GM19397 (cell line): ENCODE data around the gene MT1M.
"Not testable (repeated sequence)": the region's sequence is repeated elsewhere in the genome, so short reads cannot be mapped to it uniquely, and the experiment has no call there.

Source experiments
- ATAC-seq: cut with Tn5 transposase; IDR thresholded peaks from one replicate; pipeline ENCODE4 v1.9.1; 2021; ENCODE audit warnings: mild to moderate bottlenecking, moderate library complexity; ENCODE audit not compliant: unreplicated experiment

Gene MT1M

DNA sequence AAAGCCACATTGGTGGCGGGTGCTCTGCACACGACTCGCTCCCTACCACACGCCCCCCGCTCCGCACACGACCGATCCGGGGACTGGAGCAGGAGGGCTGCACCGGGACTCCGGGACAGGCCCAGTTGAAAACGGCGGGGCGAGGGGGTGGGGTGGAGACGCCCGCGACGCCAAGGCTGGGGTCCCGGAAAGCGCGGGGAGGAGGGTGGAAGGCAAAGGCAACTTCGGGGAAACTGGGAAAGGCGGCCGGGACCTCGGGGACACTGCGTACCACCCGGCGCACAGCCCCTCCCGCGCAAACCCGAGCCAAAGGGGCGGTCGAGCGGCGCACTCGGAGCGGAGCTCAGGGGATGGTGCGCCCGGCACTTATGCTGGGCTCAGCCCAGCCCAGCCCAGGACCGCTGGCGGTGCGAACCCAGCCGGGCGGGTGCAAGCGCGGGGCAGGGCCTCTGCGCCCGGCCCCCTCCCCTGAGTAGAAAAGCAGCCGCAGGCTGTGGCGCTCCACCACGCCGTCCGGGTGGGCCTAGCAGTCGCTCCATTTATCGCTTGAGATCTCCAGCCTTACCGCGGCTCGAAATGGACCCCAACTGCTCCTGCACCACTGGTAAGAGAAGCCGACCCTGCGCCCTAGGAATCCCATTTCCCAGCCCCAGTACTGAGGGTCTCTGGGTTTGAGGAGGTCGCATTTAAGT lies at the start of gene MT1M:
TSS of gene MT1M (plus strand) at position 504 of the 692 bp plus-strand sequence. CDS start at position 577, 73 bp downstream.
- no peak for ATAC-seq

DNA sequence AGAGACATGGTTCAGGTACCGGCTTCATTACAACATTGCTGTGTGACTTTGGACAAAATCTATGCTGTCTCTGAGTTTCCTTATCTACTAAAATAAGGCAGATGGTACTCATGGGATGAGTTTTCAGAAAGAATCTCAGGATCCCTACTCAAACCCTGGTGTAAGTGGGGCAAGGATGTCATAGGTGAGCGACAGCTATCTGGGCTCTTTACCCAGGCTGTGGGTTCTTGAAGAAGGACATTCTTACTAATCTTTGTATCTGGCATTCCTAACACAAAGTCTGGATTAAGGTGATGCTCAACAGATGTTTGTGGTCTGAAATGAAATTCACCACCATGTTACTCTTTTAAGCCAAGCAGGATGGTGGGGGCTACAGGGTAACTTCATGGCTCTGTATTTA lies 49.5 kb upstream of the MT1M start:
- not testable (repeated sequence) for ATAC-seq

DNA sequence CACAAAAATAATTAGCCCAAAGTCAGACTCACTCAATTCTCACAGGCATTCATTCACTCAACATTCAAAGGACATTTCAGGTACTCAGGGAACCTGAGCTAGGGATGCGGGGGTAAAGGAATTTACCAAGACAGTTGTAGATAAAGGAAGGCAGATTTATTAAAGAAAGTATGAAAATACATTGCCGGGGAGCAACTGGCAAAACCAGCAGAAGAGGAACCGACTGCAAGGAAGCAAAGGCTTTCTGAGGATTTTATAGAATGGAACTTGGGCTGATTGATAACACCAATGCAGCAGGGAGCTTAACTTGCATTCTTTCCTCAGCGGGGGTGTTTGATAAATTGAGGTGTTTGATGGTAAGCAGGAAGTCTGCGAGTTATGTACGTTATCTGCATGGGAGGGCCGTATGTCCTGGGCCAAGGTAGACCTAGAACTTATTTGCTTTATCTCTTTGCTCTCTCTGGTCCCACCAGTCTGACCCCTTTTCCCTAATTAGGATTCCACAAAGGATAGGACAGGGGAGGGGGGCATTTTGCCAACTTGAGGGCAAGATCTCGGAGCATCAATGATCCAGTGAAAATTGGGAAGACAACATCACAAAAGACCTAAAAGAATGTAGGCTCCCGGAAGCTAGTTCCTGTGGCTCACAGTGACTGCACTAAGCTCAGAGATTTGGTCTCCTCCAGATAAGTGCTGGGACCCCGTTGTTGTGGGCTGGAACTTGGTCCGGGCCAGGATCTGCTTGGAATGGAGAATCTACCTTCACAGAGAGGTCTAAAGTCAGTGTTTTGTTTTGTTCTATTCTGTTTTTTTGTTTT lies 48.9 kb upstream of the MT1M start:
- ATAC-seq, result no peak

DNA sequence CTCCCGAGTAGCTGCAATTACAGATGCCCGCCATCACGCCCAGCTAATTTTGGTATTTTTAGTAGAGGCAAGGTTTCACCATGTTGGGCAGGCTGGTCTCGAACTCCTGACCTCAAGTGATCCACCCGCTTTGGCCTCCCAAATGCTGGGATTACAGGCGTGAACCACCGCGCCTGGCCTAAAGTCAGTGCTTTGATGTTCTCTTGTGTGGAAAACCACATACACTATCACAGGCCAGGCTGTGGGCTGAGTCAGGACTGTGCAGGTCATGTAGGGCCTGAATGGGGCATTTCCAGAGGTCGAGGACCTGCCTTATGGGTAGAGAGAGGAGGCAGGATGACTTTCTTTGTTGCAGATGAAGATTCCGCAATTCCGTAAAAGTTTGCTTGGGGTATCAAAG lies 48.2 kb upstream of the MT1M start:
- ATAC-seq, result no peak

DNA sequence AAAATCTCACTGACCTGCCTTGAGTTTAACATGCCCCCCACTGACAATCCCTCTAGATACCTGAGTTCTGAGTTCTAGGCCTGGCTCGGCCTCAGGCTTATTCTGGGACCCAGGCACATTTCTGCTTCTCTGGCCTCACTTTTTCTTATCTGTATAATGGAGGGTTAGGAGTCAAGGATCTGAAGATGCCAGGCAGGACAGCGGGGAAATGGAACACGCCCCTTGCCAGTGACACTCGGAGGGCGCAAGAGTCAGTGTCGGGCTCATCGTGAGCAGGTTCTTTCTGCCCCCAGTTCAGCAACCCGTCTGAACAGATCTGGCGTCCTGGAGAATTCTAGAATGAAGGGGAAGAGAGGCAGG lies 43.7 kb upstream of the MT1M start:
- no peak for ATAC-seq

DNA sequence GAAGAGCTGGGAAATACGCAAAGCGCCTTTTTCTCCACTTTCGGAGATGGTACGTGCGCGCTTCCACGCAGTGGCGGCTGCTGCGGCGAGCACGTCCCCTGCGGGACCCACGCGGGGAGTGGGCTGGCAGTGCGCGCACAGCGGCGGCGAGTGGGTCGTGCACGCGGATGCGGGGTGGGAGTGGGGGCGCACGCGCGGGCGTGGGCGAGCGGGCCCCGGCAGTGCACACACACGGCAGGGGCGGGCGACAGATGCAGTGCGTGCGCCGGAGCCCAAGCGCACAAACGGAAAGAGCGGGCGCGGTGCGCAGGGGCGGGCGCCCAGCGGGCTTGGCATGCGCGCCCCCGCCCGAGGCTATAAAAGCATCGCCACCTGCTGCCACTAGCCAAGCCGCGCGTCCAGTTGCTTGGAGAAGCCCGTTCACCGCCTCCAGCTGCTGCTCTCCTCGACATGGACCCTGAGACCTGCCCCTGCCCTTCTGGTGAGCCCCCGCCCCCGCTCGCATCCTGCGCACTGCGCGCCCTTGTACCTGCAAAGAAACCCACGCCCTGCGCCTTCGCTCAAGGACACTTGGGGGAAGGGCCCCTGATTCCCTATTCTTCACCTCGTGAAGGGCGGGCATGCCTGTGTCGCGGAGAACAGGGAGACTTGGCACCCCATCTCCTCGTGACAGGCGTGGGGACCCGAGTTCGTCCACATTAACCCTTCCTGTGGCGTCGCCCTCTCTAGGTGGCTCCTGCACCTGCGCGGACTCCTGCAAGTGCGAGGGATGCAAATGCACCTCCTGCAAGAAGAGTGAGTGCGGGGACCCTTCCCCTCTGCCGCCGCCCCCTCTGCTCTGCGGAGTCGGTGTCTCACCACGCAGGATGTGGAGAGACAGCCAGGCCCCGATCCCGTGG lies 43.1 kb upstream of the MT1M start, which contains the start of gene MT3:
TSS of gene MT3 (plus strand) at position 388 of the 899 bp plus-strand sequence. CDS start at position 451, 63 bp downstream.
- ATAC-seq, result no peak

DNA sequence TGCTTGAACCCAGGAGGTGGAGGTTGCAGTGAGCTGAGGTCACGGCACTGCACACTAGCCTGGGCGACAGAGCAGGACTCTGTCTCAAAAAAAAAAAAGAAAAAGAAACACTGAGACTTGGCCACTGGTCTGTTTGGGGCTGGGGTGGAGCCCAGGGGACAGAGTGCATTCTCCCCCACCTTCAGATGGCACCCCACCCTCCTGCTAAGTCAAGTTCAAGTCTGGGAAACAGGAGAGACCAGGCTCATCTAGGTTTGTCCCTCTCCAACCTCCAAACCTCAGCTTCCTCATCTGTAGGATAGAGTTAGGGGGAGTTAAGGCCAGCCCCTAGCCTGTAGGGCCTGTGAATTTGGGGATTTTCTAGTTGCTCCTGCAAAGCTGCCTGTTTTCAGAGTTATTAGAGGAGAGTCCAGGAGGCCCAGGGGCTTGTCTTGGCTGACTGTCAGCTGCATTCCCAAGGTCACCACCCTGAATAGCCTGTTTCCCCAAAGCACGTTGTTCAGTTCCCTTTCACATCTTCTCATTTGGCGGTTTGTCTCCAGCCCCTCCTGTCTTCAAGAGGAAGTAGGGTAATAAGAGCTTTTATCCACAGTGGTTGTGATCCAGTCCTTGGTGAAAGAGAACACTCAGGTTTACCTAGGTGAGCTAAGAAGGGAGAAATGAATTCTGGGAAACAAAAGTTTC lies 40.9 kb upstream of the MT1M start:
- ATAC-seq, result no peak

DNA sequence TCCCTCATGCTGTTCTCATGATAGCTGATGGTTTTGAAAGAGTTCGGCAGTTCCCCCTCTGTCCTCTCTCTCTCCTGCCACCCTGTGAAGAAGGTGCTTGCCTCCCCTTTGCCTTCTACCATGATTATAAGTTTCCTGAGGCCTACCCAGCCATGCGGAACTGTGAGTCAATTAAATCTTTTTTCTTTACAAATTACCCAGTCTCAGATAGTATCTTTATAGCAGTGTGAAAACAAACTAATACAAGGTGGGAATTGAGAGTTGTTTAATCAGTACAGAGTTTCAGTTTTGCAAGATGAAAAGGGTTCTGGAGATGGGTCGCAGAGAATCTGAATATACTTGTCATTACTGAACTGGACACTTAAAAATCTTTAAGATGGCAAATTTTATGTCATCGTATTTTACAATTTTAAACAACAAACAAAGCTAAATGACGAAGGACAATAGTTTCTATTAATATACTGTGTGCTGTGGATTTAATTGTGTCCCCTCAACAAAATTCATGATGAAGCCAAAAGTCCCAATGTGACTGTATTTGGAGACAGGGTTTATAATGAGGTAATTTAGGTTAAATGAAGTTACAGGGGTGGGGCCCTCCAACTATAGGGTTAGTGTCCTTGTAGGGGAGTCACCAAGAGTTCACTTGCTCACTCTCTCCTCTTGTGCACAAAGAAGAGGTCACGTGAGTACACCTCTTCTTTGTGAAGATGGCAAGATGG lies 38.7 kb upstream of the MT1M start:
- ATAC-seq, result no peak

DNA sequence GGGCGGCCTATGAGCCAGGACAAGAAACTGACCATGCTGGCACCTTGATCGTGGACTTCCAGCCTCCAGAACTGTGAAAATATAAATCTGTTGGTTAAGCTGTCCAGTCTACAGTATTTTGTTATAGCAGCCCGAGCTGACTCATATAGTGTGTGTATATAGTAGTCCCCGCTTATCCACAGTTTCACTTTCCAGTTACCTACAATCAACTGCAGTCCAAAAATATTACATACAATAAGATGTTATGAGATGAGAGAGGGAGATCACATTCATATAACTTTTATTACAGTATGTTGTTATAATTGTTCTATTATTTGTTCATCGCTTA lies 38.2 kb upstream of the MT1M start:
- ATAC-seq, result no peak

DNA sequence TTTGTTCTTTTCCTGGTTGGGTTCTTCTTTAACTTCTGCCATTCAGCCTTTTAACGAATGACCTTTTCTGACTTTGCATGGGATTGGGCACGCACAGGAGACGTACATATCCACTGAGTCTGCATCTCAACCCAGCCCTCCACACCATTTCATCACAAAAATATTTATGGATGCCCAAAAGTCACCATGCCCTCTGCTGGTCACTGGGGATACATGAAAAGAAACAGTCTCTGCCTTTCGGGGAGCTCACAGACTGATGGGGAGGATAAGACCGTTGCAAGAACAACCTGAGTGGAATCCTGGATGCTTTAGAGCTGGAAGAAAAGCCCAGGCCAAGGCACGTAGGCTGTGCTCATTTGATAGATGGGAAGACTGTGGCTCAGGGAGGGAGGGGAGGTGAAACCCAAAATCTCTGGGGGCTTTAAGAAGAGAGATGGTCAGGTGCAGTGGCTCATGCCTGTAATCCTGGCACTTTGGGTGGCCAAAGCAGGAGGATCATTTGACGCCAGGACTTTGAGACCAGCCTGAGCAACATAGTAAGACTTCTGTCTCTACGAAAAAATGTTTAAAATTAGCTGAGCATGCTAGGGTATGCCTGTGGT lies 32.0 kb upstream of the MT1M start:
- ATAC-seq, result no peak

DNA sequence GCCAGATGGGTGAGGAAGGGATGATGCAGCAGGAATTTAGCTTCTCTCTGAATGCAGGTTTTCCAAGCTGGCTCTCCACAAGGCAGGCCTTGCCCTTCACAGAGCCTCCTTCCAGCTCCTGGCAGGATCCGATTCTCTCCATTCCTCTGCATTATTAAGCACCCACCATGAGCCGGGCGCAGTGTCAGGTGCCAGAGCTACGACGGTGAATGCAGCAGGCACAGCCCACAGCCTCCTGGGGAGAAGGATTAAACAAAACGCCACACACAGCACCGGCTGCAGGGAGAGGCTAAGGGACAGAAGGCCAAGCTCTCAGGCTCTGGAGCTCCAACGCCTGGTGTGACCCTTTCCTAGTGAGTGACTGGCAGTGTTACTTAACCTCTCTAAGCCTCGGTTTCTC lies 31.1 kb upstream of the MT1M start:
- ATAC-seq, result no peak

DNA sequence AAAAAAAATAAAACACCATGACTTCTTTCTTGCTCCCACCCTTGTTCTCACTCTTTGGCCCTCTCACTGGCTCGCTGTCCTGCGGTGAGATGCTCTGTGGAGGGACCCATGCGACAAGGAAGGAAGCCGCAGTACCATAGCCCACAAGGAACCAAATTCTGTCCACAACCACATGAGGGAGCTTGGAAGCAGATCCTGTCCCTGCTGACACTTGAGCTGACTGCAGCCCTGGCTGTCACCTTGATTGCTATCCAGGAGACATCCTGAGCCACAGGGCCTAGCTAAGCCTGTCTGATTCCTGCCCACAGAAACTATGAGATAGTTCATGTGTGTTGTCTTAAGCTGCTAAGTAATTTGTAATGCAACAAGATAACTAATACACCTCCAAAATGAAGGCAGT lies 28.9 kb upstream of the MT1M start:
- ATAC-seq, result no peak

DNA sequence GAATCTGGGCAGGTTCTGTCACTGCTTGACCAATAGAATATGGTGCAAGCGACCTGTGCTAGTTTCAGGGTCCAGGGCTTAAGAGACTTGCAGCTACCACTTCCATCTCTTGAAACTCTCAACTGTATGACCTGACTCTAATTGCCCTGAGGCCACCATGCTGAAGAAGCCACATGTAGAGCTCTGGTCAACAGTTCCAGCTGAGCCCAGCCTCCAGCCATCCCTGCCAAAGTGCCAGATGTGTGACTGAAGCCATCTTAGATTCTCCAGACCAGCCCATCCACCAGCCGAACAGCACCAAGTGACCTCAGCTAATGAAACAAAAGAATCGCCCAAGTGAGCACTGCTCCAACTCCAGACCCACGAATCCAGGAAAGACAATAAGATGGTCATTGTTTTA lies 27.5 kb upstream of the MT1M start:
- no peak for ATAC-seq

DNA sequence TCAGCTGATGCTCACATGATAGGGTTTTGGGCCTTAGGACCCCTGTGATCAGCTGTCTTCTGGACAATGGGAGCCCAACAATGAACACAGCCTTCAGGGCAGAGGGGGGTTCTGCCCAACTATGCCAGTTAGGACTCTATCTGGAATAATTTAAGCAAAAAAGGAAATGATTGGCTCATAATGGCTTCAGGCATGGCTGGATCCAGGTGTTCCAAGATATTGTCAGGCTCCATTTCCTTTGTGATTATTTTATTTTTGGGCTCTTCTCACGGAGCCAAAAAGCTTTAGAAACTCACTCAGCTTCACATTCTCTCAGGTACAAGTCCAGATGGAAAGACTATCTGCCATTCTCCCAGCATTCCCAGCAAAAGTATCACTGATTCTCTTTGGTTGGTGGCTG lies 27.0 kb upstream of the MT1M start:
- no peak for ATAC-seq

DNA sequence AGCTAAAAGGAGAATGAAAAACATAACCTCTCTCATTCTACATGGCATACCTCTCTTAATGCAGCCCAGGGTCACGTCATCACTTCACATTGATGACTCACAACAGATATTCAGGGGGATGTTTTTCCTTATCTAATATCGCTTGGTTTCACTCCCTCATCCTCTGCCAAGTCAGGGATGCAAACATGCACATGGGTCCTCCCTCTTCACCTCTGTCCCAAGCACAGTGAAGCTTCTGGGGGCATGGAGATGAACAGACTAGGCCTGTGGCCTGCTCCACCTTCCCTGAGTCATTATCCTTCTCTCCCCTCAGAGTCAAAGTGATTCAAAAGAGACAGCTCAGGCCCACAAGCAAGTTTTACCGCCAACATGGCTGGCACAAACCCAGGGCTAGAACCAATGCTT lies 26.4 kb upstream of the MT1M start:
- ATAC-seq, result no peak

DNA sequence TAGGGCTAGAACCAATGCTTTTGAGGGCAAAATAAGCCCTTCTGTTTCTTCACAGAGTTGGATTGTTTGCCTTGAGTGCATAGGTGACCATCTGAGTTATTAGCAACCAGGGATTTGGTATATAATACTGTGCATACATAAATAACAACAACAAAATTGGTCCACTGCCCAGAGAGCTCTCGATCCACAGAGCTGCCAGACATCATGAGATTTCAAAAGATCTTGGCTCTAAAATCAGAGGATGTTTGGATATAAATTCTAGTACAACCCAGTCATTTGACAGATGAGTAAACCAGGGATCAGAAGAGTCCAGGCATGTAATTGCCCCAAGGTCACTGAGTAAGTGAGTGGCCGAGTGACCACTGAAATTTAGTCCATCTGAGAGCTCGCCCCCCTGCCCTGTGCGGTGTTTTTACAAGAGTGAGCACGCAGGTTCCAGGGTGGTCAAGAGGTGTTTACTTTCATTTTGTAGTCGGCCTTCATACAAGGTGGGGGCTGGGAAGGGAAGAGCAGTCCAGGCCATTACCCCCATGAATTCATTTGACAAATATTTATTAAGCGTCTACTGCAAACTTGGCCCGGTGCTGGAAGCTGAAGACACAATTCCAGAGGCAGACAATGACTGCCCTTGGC lies 25.9 kb upstream of the MT1M start:
- no peak for ATAC-seq

DNA sequence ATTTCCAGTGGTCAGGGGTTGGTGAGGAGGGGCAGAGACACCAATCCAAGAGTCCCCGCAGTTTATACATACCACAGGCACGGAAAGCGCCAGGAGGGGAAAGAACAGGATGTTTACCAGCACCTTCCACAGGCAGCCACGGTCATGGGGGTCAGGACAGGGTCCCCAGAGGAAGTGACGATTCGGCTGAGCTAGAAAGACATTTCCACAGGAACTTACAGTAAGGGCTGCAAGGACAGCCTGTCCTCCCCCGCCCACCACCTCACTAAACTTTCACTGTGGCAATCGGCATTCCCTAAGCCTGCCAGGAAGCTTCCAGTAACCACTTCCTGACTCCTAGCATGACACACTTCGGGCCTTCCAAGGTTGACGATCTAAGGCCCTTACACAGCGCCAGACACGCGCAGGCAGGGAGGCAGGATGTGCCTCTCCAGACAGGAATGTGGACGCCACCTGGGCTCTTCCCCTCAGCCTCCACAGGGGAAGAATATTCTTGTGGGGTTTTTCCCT lies 25.3 kb upstream of the MT1M start:
- no peak for ATAC-seq

DNA sequence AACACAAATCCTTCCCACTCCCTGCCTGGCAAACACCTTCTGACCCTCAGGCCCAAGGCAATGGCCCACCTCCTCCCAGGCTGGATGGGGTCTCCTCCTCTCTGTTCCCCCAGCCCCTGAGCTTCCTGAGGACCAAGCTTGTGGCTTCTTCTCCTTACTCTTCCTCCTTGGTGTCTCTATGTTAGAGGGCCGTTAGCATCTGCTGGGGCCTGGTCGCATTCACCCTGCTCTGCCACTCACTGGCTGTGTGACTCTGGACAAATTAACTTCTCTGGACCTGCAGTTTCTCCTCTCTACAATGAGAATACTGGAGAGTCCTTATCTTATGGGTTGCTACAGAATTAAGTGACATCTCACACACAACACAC lies 24.8 kb upstream of the MT1M start:
- no peak for ATAC-seq
